Calu3 (cell line): ENCODE data around the gene XPA. TPM values are rescaled to one million over a fixed set of nuclear protein-coding genes. Genes with fewer than 3 reads are reported as not detected.
"Not testable (repeated sequence)": the region's sequence is repeated elsewhere in the genome, so short reads cannot be mapped to it uniquely, and the experiment has no call there.

Experiments used
- Bru-seq: library from RNA; stranded (reverse); fragments of 400-500 nt; gene quantifications from one replicate; lab custom pipeline; 2021; lab: Mats Ljungman, UMichigan
- BruChase-seq, 2 experiments: library from RNA; stranded (reverse); fragments of 400-500 nt; gene quantifications; one replicate each; lab custom pipeline; 2021; lab: Mats Ljungman, UMichigan
- BruUV-seq: library from RNA; stranded (reverse); fragments of 400-500 nt; replicated peaks from 2 replicates; lab custom pipeline; 2021; lab: Mats Ljungman, UMichigan
- CTCF ChIA-PET: fragments of 300-600 bp; sonication (Branson Sonifier 250); formaldehyde crosslinking; loops from one replicate; lab custom pipeline; 2022; ENCODE audit warnings: antibody characterized with exemption; lab: Charles Lee
- DNase-seq: peaks from one replicate; pipeline ENCODE4 v3.0.0; 2022
- H3K27ac Mint-ChIP-seq: one replicate; pipeline ENCODE4 v1.8.0; 2022; ENCODE audit warnings: mixed read lengths; ENCODE audit not compliant: unreplicated experiment
- H3K27me3 Mint-ChIP-seq: one replicate; pipeline ENCODE4 v1.8.0; 2022; ENCODE audit warnings: mixed read lengths; ENCODE audit not compliant: unreplicated experiment
- H3K36me3 Mint-ChIP-seq: one replicate; pipeline ENCODE4 v1.8.0; 2022; ENCODE audit warnings: mild to moderate bottlenecking, moderate library complexity, mixed read lengths; ENCODE audit not compliant: insufficient read depth, unreplicated experiment
- H3K4me1 Mint-ChIP-seq: one replicate; pipeline ENCODE4 v1.8.0; 2022; ENCODE audit warnings: mild to moderate bottlenecking, low read depth, mixed read lengths; ENCODE audit not compliant: unreplicated experiment
- H3K4me3 Mint-ChIP-seq: one replicate; pipeline ENCODE4 v1.8.0; 2022; ENCODE audit warnings: mild to moderate bottlenecking, low read depth, moderate library complexity, mixed read lengths; ENCODE audit not compliant: unreplicated experiment
- H3K9me3 Mint-ChIP-seq: one replicate; pipeline ENCODE4 v1.8.0; 2022; ENCODE audit warnings: low read depth, mixed read lengths; ENCODE audit not compliant: unreplicated experiment
- intact Hi-C: fragments of 100-400 bp; cut with micrococcal nuclease; formaldehyde crosslinking; loops from one replicate; pipeline ENCODE4 v1.10.0; 2022; ENCODE audit not compliant: unreplicated experiment
- long read RNA-seq: library from polyadenylated mRNA; stranded (forward); transcript quantifications from one replicate; pipeline ENCODE4 v2.0.0, GENCODE V29; 2022
- total RNA-seq: library from RNA; stranded (reverse); gene quantifications from 2 replicates; pipeline ENCODE4 v1.2.3, GENCODE V29; 2022
- TF ChIP-seq, protein P1 (sequence below): fragments of 200-600 bp; IDR thresholded peaks from one replicate; pipeline ENCODE4 v1.8.0; 2022; ENCODE audit warnings: antibody characterized with exemption; ENCODE audit not compliant: unreplicated experiment

The XPA gene
- total RNA-seq = 5.4 and 5.9 TPM in 2 replicates
- percentile 76 among the genes with signal in this experiment for Bru-seq, nascent RNA
- BruChase-seq, experiment 1, labeled RNA remaining after a 6-hour chase = percentile 49 among the genes with signal in this experiment
- percentile 50 among the genes with signal in this experiment for BruChase-seq, experiment 2, labeled RNA remaining after a 2-hour chase
- long read RNA-seq, transcript XPA-201 (6 exons, 1,417 nt) = major isoform, 6 of 10 reads
- long read RNA-seq, partial matches to known transcripts = 0 of 10 reads
- long read RNA-seq, other reads (novel, unspliced or antisense) = 2 of 10 reads

DNA sequence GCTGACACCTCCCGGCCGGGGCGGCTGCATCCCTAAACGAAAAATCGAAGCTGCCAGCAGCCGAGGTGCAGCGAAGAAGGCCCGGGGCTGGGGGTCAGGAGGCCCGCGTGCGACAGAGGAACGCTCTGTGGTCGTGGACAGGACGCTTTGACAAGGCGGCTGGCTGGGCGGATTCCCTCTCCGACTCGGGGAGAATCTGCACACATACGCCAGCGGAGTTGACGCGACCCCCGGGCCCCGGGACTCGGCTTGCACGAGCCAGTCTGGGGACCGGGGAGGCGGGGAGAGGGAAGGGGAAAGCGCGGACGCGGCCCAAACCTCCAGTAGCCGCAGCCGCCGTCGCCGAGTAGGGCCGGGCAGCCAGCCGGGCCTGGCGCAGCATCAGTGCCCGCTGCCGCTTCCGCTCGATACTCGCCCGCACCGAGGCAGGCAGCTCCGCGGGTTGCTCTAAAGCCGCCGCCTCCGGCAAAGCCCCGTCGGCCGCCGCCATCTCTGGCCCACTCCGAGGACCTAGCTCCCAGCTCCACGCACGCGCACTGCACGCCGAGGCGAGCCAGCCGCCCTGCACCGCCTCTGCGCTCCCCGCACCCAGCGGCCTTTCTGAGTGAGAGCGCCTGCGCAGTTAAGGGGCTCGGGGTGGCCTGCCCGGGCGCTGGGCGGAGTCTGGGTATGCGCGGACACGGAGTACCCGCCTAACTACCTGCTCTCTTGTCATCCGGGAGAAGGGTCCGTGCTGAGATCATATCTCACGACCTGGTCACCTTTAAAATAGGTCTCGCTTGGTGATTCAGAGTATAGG is at the start of gene XPA:
Gene XPA, minus strand, starts transcription at position 538 of the 799 bp plus-strand sequence. Its CDS starts 48 bp downstream, at position 490.
- Mint-ChIP-seq H3K27ac (no peak within 1 kb of the TSS), H3K36me3 (peaks cover 16% of the 10 kb centered on the region), H3K9me3 (no peaks in the 10 kb centered on the region), H3K27me3 (no peaks in the 10 kb centered on the region), H3K4me1 (peaks cover 47% of the 10 kb centered on the region), H3K4me3 (peak within 1 kb of the TSS; percentile 80)
- CTCF ChIA-PET = interaction anchor here (0.5 to 0.9 kb wide), 2 partner anchors 18 to 204 kb away, joined by 3 to 7 read pairs; no protein-coding TSS in a partner anchor
- BruUV-seq = no TSS peak
- intact Hi-C loops = loop anchor here (5.0 kb wide), 1 partner anchor 205 kb away; no protein-coding TSS in a partner anchor
- TF ChIP-seq, protein P1, sequence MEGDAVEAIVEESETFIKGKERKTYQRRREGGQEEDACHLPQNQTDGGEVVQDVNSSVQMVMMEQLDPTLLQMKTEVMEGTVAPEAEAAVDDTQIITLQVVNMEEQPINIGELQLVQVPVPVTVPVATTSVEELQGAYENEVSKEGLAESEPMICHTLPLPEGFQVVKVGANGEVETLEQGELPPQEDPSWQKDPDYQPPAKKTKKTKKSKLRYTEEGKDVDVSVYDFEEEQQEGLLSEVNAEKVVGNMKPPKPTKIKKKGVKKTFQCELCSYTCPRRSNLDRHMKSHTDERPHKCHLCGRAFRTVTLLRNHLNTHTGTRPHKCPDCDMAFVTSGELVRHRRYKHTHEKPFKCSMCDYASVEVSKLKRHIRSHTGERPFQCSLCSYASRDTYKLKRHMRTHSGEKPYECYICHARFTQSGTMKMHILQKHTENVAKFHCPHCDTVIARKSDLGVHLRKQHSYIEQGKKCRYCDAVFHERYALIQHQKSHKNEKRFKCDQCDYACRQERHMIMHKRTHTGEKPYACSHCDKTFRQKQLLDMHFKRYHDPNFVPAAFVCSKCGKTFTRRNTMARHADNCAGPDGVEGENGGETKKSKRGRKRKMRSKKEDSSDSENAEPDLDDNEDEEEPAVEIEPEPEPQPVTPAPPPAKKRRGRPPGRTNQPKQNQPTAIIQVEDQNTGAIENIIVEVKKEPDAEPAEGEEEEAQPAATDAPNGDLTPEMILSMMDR = no peak
- peak; percentile 95 for DNase-seq

DNA sequence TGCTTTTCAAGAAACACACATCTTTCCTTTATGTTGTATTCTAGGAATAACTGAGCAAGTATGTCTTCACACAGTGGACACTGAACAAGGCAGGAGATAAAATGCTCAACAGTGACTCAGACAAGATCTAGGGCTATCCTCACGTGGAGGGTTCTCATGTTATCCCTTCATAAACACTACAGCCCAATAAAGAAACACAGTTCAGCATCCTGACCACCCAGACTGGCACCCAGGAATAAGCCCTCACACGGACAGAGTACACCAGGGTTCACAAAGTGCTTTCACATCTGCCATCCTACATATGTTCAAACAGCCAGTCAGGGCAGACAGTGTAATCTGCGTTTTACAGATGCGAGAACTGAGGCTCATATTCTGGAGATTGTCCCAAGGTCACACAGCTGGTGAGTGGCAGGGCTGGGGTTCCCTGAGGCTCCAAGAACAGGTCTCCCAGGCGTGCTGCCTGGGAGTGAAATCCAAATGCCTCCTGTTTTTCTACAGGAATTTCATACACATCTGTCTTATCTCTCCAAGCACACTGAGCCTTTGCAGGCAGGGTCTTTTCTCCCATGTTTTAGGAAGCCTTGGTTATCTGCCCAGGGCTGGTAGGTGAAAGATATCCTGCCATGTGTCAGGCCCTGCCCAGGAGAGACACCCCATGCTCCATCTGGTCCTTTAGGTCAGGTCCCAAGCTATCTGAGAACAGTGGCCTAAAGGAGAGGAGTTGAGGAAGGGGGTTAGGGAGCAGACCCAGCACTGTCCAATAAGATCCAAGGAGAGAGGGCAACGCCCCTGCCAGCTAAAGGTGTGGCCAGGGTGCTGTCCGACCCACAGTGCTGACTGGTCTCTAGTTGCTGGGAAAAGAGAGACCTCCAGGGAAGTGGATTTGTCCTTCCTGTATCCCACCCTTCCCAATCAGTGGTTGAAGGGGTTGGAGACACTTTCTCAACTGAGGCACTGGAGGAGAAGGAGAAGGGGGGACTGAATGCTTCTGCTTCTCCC is 47.9 kb upstream of the XPA start:
- H3K4me1 Mint-ChIP-seq = peaks cover 17% of the 10 kb centered on the region
- H3K27me3 Mint-ChIP-seq = no peaks in the 10 kb centered on the region

DNA sequence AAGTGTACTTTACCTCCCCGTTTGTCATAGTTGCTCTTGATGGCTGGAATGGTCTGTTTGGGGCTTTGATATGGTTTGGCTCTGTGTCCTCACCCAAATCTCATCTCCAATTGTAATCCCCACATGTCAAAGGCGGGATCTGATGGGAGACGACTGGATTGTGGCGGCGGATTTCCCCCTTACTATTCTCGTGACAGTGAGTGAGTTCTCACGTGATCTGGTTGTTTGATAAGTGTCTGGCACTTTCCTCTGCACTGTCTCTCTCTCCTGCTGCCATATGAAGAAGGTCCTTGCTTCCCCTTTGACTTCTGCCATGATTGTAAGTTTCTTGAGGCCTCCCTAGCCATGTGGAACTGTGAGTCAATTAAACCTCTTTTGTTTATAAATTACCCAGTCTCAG is 46.9 kb upstream of the XPA start:
- CTCF ChIA-PET, DNase-seq, H3K27me3 Mint-ChIP-seq, H3K4me3 Mint-ChIP-seq, BruUV-seq, intact Hi-C loops, H3K9me3 Mint-ChIP-seq, H3K27ac Mint-ChIP-seq, H3K36me3 Mint-ChIP-seq: not testable (repeated sequence)
- peaks cover 17% of the 10 kb centered on the region for H3K4me1 Mint-ChIP-seq

More for the DNA sequence above, 47.9 kb upstream of the XPA start:
- BruUV-seq = no TSS peak
- TF ChIP-seq, protein P1 = no peak
- intact Hi-C loops = no loop called here
- no peak overlapping the region for H3K27ac Mint-ChIP-seq
- no peak for DNase-seq
- no peaks in the 10 kb centered on the region for H3K36me3 Mint-ChIP-seq
- CTCF ChIA-PET = no interaction called here
- peaks cover 5% of the 10 kb centered on the region for H3K9me3 Mint-ChIP-seq
- no peak overlapping the region for H3K4me3 Mint-ChIP-seq

DNA sequence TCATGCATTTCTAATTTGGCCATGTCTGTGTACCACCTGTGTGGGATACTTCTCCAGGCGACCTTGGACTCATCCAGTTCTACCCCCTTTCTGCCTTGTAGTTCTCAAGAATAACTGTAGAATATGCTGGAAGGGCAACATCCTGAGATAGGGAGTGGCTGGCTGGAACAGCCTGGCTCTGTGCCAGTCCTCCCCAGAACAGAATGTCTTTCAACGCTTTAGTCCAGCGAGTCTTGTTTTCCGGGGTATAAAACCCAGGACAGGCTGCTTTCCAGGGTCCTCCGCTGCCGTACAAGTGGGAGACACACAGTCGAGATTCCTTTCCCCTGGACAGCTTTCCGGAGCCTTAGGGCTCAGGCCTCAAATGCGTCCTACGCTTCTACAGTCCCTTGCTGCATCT is 45.4 kb upstream of the XPA start:
- peaks cover 9% of the 10 kb centered on the region for H3K4me1 Mint-ChIP-seq
- H3K36me3 Mint-ChIP-seq = no peaks in the 10 kb centered on the region
- H3K27ac Mint-ChIP-seq = no peak overlapping the region
- H3K9me3 Mint-ChIP-seq = peaks cover 5% of the 10 kb centered on the region
- DNase-seq = no peak
- TF ChIP-seq, protein P1 = no peak
- H3K4me3 Mint-ChIP-seq = no peak overlapping the region
- H3K27me3 Mint-ChIP-seq = no peaks in the 10 kb centered on the region
- CTCF ChIA-PET = no interaction called here
- intact Hi-C loops = no loop called here
- no TSS peak for BruUV-seq
